OCI-LY3 (cell line): Measurements from ENCODE around the gene UGT2B15.
"Not testable (repeated sequence)": the region's sequence is repeated elsewhere in the genome, so short reads cannot be mapped to it uniquely, and the experiment has no call there.

Experiments used
- EZH2phosphoT487 ChIP-seq: fragments of 200-600 bp; shearing (Covaris generic); IDR thresholded peaks from 2 replicates; pipeline ENCODE4 v1.6.1; 2018; ENCODE audit warnings: antibody characterized with exemption, mixed run types, low read depth
- TF ChIP-seq, protein P1 (sequence below): fragments of 200-600, 300-600 bp; sonication (generic); IDR thresholded peaks from 2 replicates; pipeline ENCODE4 v1.5.1; 2014; ENCODE audit warnings: antibody characterized with exemption, low read length, low read depth

DNA sequence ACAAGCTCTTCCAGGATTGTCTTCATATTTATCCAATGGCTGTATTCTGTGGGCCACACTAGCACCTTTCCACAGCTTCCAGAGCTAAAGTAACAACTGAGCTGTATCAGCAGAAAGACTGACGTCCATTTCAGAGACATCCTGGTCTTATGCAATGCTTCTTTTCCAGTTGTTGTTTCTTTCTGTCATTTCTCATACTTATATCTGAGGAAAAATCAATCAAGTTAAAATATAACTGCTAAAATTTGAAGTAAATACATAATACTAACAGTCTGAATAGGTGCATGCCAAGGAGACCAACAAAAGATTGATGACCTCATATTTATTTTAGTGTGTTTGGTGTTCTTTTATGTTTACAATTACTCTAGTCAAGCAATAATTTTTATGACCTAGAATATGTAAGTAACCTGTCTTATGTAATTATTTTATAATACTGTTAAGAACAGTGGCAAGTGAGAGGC lies at the start of gene UGT2B15:
- TF ChIP-seq, protein P1, sequence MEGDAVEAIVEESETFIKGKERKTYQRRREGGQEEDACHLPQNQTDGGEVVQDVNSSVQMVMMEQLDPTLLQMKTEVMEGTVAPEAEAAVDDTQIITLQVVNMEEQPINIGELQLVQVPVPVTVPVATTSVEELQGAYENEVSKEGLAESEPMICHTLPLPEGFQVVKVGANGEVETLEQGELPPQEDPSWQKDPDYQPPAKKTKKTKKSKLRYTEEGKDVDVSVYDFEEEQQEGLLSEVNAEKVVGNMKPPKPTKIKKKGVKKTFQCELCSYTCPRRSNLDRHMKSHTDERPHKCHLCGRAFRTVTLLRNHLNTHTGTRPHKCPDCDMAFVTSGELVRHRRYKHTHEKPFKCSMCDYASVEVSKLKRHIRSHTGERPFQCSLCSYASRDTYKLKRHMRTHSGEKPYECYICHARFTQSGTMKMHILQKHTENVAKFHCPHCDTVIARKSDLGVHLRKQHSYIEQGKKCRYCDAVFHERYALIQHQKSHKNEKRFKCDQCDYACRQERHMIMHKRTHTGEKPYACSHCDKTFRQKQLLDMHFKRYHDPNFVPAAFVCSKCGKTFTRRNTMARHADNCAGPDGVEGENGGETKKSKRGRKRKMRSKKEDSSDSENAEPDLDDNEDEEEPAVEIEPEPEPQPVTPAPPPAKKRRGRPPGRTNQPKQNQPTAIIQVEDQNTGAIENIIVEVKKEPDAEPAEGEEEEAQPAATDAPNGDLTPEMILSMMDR: not testable (repeated sequence)
- TF ChIP-seq EZH2phosphoT487: not testable (repeated sequence)
